HepG2 (cell line): ENCODE measurements around the gene GLOD4. TPM values are rescaled to one million over a fixed set of nuclear protein-coding genes. Genes with fewer than 3 reads are reported as not detected.

Experiments used
- LCORL ChIP-seq, 2 experiments: fragments of 450-650 bp in 1 of 2; sonication (generic) in 1 of 2; formaldehyde crosslinking in 1 of 2; IDR thresholded peaks; 2 replicates each; pipeline versions ENCODE4 v1.5.0 to v1.6.1; 2017 to 2020; ENCODE audit warnings: antibody characterized with exemption in 1 of 2, missing genetic modification reagents in 1 of 2
- MAX ChIP-seq: IDR thresholded peaks from 2 replicates; pipeline ENCODE4 v1.6.1; 2012; ENCODE audit warnings: inconsistent platforms
- MLLT10 ChIP-seq: sonication (generic); formaldehyde crosslinking; IDR thresholded peaks from 2 replicates; pipeline ENCODE4 v1.4.0; 2020; ENCODE audit warnings: missing genetic modification reagents
- MYNN ChIP-seq: sonication (generic); formaldehyde crosslinking; IDR thresholded peaks from 2 replicates; pipeline ENCODE4 v1.4.0; 2020; ENCODE audit warnings: mild to moderate bottlenecking, low read depth, missing genetic modification reagents
- PHF21A ChIP-seq: sonication (generic); formaldehyde crosslinking; IDR thresholded peaks from 2 replicates; pipeline ENCODE4 v1.5.0; 2020; ENCODE audit warnings: mild to moderate bottlenecking, missing genetic modification reagents
- TEAD2 ChIP-seq: sonication (generic); formaldehyde crosslinking; IDR thresholded peaks from 2 replicates; pipeline ENCODE4 v1.9.0; 2021; ENCODE audit warnings: missing genetic modification reagents
- TOE1 ChIP-seq: sonication (generic); formaldehyde crosslinking; IDR thresholded peaks from 2 replicates; pipeline ENCODE4 v1.4.0; 2020; ENCODE audit warnings: mild to moderate bottlenecking, missing genetic modification reagents
- ZNF180 ChIP-seq: sonication (generic); formaldehyde crosslinking; IDR thresholded peaks from 2 replicates; pipeline ENCODE4 v1.4.0; 2020; ENCODE audit warnings: low read depth, missing genetic modification reagents, borderline replicate concordance
- ZNF574 ChIP-seq: sonication (generic); formaldehyde crosslinking; IDR thresholded peaks from 2 replicates; pipeline ENCODE4 v1.4.0; 2020; ENCODE audit warnings: missing genetic modification reagents
- ZNF609 ChIP-seq: sonication (generic); formaldehyde crosslinking; IDR thresholded peaks from 2 replicates; pipeline ENCODE4 v1.4.0; 2020; ENCODE audit warnings: mild to moderate bottlenecking, missing genetic modification reagents, borderline replicate concordance
- polyA plus RNA-seq, 8 experiments: library from polyadenylated mRNA; depleted of rRNA in 3 of 8; stranded (reverse) in 7 of 8; unstranded in 1 of 8; fragments of >200 nt; fragmentation: Illumina TruSeq in 4 of 8; extraction: Trizol in 4 of 8; gene quantifications; 2 replicates each; pipeline versions ENCODE4 v1.2.1 to v1.2.3, GENCODE V29; 2011 to 2016; ENCODE audit warnings: low read depth in 4 of 8, missing spikeins in 1 of 8, mixed read lengths in 1 of 8; ENCODE audit not compliant: insufficient read depth in 1 of 8
- total RNA-seq, 5 experiments: library from RNA; depleted of rRNA; stranded (reverse); fragments of >200 nt; fragmentation: Illumina TruSeq; extraction: Trizol; gene quantifications; 2 replicates each; pipeline ENCODE4 v1.2.3, GENCODE V29; 2016; ENCODE audit warnings: low read depth in 1 of 5
- TF ChIP-seq, protein P1 (sequence below): sonication (generic); formaldehyde crosslinking; IDR thresholded peaks from 2 replicates; pipeline ENCODE4 v1.8.0; 2022; ENCODE audit warnings: missing genetic modification reagents, mild to moderate bottlenecking, borderline replicate concordance
- TF ChIP-seq, protein P2 (sequence below): sonication (generic); formaldehyde crosslinking; IDR thresholded peaks from 2 replicates; pipeline ENCODE4 v1.8.0; 2022; ENCODE audit warnings: mild to moderate bottlenecking, missing genetic modification reagents, borderline replicate concordance
- TF ChIP-seq, protein P3 (sequence below): IDR thresholded peaks from 2 replicates; pipeline ENCODE4 v1.6.1; 2012; ENCODE audit warnings: low read length, improper control_type of control experiment

Gene GLOD4
- total and polyA plus RNA-seq, 2 of the 13 experiments (the other 11 are each of a cell fraction or from before 2014, with no cell fraction given) = 53.7 to 87.8 TPM

DNA sequence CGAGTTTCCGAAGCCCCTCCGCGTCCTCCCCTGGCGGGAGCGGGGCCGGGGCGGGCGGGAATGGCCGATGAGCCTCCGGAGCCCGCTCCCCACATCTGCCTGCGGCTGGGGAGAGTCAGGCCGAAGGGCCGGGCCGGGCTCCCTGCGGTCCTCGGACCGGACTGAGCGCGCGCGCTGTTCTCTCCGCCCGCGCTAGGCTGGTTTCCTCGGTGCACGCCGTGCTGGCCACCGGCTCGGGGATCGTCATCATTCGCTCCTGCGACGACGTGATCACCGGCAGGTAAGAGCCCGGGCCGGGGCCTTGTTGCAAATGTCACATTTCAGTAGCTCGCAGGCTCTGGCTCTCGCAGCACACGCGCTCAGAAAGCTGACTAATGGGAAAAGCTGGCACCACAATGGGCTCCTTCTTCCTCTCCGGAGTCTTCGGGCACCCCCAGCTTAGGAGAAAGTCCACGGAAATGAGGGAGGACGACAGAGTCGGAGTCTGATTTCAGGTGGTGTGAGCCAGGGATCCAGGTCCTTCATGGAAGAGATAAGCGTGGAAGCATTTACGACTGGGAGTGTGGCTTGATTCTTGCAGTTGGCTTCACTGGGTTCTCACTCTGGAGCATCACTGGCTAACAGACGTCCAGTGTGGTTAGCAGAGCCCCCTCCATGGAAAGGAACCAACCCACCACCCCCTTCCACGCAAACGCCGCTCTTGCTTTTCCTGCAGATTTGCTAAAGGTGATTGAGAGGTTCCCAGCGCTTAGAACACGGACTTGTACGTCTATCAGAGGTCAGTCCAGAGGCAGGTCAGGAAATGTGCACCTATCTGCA, 49.0 kb downstream of the GLOD4 start (continued):
- TF ChIP-seq PHF21A (CRISPR knock-in tag) = no peak
- no peak for TF ChIP-seq LCORL (IDR thresholded peaks at IDR 0.05)
- no peak for TF ChIP-seq LCORL (CRISPR knock-in tag; IDR thresholded peaks at IDR 0.05)
- TF ChIP-seq, protein P1, sequence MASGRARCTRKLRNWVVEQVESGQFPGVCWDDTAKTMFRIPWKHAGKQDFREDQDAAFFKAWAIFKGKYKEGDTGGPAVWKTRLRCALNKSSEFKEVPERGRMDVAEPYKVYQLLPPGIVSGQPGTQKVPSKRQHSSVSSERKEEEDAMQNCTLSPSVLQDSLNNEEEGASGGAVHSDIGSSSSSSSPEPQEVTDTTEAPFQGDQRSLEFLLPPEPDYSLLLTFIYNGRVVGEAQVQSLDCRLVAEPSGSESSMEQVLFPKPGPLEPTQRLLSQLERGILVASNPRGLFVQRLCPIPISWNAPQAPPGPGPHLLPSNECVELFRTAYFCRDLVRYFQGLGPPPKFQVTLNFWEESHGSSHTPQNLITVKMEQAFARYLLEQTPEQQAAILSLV (CRISPR knock-in tag) = no peak
- TF ChIP-seq, protein P2, sequence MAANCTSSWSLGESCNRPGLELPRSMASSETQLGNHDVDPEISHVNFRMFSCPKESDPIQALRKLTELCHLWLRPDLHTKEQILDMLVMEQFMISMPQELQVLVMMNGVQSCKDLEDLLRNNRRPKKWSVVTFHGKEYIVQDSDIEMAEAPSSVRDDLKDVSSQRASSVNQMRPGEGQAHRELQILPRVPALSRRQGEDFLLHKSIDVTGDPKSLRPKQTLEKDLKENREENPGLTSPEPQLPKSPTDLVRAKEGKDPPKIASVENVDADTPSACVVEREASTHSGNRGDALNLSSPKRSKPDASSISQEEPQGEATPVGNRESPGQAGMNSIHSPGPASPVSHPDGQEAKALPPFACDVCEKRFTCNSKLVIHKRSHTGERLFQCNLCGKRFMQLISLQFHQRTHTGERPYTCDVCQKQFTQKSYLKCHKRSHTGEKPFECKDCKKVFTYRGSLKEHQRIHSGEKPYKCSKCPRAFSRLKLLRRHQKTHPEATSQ = no peak
- no peak for TF ChIP-seq MYNN (CRISPR knock-in tag)
- TF ChIP-seq, protein P3, sequence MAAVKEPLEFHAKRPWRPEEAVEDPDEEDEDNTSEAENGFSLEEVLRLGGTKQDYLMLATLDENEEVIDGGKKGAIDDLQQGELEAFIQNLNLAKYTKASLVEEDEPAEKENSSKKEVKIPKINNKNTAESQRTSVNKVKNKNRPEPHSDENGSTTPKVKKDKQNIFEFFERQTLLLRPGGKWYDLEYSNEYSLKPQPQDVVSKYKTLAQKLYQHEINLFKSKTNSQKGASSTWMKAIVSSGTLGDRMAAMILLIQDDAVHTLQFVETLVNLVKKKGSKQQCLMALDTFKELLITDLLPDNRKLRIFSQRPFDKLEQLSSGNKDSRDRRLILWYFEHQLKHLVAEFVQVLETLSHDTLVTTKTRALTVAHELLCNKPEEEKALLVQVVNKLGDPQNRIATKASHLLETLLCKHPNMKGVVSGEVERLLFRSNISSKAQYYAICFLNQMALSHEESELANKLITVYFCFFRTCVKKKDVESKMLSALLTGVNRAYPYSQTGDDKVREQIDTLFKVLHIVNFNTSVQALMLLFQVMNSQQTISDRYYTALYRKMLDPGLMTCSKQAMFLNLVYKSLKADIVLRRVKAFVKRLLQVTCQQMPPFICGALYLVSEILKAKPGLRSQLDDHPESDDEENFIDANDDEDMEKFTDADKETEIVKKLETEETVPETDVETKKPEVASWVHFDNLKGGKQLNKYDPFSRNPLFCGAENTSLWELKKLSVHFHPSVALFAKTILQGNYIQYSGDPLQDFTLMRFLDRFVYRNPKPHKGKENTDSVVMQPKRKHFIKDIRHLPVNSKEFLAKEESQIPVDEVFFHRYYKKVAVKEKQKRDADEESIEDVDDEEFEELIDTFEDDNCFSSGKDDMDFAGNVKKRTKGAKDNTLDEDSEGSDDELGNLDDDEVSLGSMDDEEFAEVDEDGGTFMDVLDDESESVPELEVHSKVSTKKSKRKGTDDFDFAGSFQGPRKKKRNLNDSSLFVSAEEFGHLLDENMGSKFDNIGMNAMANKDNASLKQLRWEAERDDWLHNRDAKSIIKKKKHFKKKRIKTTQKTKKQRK = no peak
- TF ChIP-seq MLLT10 = no peak
- TF ChIP-seq ZNF180 (CRISPR knock-in tag) = no peak
- TF ChIP-seq ZNF574 (CRISPR knock-in tag) = no peak
- peak; percentile 44; the same call in 1 of the 2 replicates for TF ChIP-seq MAX
- TF ChIP-seq TEAD2 (CRISPR knock-in tag) = no peak
- no peak for TF ChIP-seq ZNF609 (CRISPR knock-in tag)
- TF ChIP-seq TOE1 (CRISPR knock-in tag) = no peak
